A673 (cell line): ENCODE measurements around the gene PEX19.

Experiments used
- CTCF ChIP-seq: fragments of 300-800, 200-600 bp; sonication (generic); conservative IDR thresholded peaks from 2 replicates; pipeline ENCODE4 v1.5.1; 2017; ENCODE audit warnings: low read depth, mild to moderate bottlenecking, antibody characterized with exemption, low read length, moderate library complexity, mixed read lengths
- EZH2 ChIP-seq: fragments of 200-600 bp; sonication (generic); IDR thresholded peaks from 2 replicates; pipeline ENCODE4 v1.6.1; 2017; ENCODE audit warnings: borderline replicate concordance, low read depth, mild to moderate bottlenecking, mixed read lengths, antibody characterized with exemption, low read length; ENCODE audit not compliant: poor library complexity, severe bottlenecking

DNA sequence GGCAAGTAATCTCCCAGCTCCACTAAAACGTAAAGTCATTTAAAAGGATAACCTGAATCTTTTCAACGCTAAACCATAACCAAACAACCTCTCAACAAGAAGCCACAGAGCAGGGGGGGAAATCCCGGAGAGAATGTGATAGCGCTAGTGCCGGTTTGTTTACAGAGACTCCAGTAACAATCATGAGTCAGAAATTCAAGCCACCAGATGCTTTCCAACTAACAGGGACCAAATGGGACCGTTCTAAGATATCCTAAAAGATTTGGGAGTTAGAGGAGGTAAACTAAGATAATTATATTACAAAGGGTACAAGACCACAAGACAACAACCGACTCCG, 23.4 kb downstream of the PEX19 start:
- TF ChIP-seq CTCF (no peak), EZH2 (no peak)
